CD4-positive, alpha-beta T cell (primary cell): Measurements from ENCODE around the gene NRN1L. TPM values are rescaled to one million over a fixed set of nuclear protein-coding genes. Genes with fewer than 3 reads are reported as not detected.

ENCODE experiments used
- ATAC-seq: fragments of 200-7000 bp; cut with Tn5 transposase; one replicate; pipeline ENCODE4 v1.10.0; 2022; ENCODE audit warnings: mild to moderate bottlenecking; ENCODE audit not compliant: poor library complexity
- CTCF ChIA-PET: fragments of 350-600 bp; sonication (Branson Sonifier 250); formaldehyde crosslinking; loops from one replicate; lab custom pipeline; 2021; ENCODE audit warnings: antibody characterized with exemption, inconsistent platforms; lab: Charles Lee
- POLR2A ChIA-PET: fragments of 350-600 bp; sonication (Branson Sonifier 250); formaldehyde crosslinking; loops from one replicate; lab custom pipeline; 2021; ENCODE audit warnings: antibody characterized with exemption, inconsistent platforms; lab: Charles Lee
- DNase-seq, 14 experiments: peaks; one replicate each; pipeline ENCODE4 v3.0.0-alpha.2; 2013 to 2020; ENCODE audit warnings: mixed read lengths in 2 of 14
- H3K27ac ChIP-seq, 2 donors: one replicate each; pipeline versions ENCODE4 v1.5.1 to v1.7.0; 2013; ENCODE audit warnings: low read length in 2 of 2, low read depth in 1 of 2, mild to moderate bottlenecking in 1 of 2
- H3K27me3 ChIP-seq, 2 experiments: 1 replicate in 1 of 2; 2 replicates in 1 of 2; pipeline versions ENCODE4 v1.6.1 to v1.7.0; 2013; ENCODE audit warnings: low read length in 2 of 2, control low read depth in 1 of 2, mild to moderate bottlenecking in 1 of 2, moderate library complexity in 1 of 2; ENCODE audit not compliant: insufficient read depth in 2 of 2, control insufficient read depth in 1 of 2
- H3K36me3 ChIP-seq: one replicate; pipeline ENCODE4 v1.6.1; 2013; ENCODE audit warnings: low read length, control low read depth; ENCODE audit not compliant: insufficient read depth
- H3K4me1 ChIP-seq: one replicate; pipeline ENCODE4 v1.6.1; 2013; ENCODE audit warnings: low read length, control low read depth; ENCODE audit not compliant: insufficient read depth
- H3K4me3 ChIP-seq: one replicate; pipeline ENCODE4 v1.5.1; 2013; ENCODE audit warnings: mild to moderate bottlenecking, low read length, moderate library complexity
- H3K9me3 ChIP-seq, 2 experiments: 1 replicate in 1 of 2; 2 replicates in 1 of 2; pipeline versions ENCODE4 v1.6.1 to v1.7.0; 2013; ENCODE audit warnings: low read length in 2 of 2, mild to moderate bottlenecking in 2 of 2, control low read depth in 1 of 2, moderate library complexity in 1 of 2; ENCODE audit not compliant: control insufficient read depth in 1 of 2, insufficient read depth in 1 of 2
- H3K27ac Mint-ChIP-seq: one replicate; pipeline ENCODE4 v1.8.0; 2020; ENCODE audit warnings: mixed read lengths
- H3K27me3 Mint-ChIP-seq: one replicate; pipeline ENCODE4 v1.8.0; 2021; ENCODE audit warnings: mixed read lengths
- H3K36me3 Mint-ChIP-seq: one replicate; pipeline ENCODE4 v1.8.0; 2021; ENCODE audit warnings: low read depth, mixed read lengths
- H3K4me1 Mint-ChIP-seq: one replicate; pipeline ENCODE4 v1.8.0; 2021; ENCODE audit warnings: low read depth, mixed read lengths
- H3K4me3 Mint-ChIP-seq: one replicate; pipeline ENCODE4 v1.8.0; 2020; ENCODE audit warnings: mild to moderate bottlenecking, mixed read lengths
- H3K9me3 Mint-ChIP-seq: one replicate; pipeline ENCODE4 v1.8.0; 2020; ENCODE audit warnings: mixed read lengths
- intact Hi-C, 2 experiments: fragments of 100-400 bp; cut with DNase I in 1 of 2; cut with micrococcal nuclease in 1 of 2; formaldehyde crosslinking; loops; one replicate each; pipeline versions ENCODE4 v1.15.1 to v1.9.0; 2023 to 2025; cut with DNase I, micrococcal nuclease
- total RNA-seq, 174 experiments: library from RNA in 2 of 174; stranded (reverse) in 2 of 174; gene quantifications; one replicate each; pipeline ENCODE4 v1.2.3 and lab custom pipeline; 2021 to 2026
- TF ChIP-seq, protein P1 (sequence below): fragments of 200-600 bp; IDR thresholded peaks from one replicate; pipeline ENCODE4 v1.8.0; 2022; ENCODE audit warnings: antibody characterized with exemption, mild to moderate bottlenecking

Gene NRN1L
- total RNA-seq, 2 experiments from 2014 or later = 2.9 to 4.4 TPM

- H3K27me3 ChIP-seq = no peaks in the 10 kb centered on the region
- peaks cover 73% of the 10 kb centered on the region for H3K36me3 ChIP-seq
- no peaks in the 10 kb centered on the region for H3K4me1 Mint-ChIP-seq
- H3K36me3 Mint-ChIP-seq = peaks cover 73% of the 10 kb centered on the region
- H3K9me3 ChIP-seq = no peaks in the 10 kb centered on the region
- no peak overlapping the region for H3K27ac Mint-ChIP-seq
- POLR2A ChIA-PET = interaction anchor here (1.0 to 1.1 kb wide), 5 partner anchors 9 to 157 kb away, joined by 3 to 8 read pairs (median 4); partner anchors contain the start of genes NUTF2, PSKH1 and PSMB10
- no peak overlapping the region for H3K4me3 ChIP-seq
- no peaks in the 10 kb centered on the region for H3K4me1 ChIP-seq
- peak; percentile 88 for ATAC-seq
- TF ChIP-seq, protein P1, sequence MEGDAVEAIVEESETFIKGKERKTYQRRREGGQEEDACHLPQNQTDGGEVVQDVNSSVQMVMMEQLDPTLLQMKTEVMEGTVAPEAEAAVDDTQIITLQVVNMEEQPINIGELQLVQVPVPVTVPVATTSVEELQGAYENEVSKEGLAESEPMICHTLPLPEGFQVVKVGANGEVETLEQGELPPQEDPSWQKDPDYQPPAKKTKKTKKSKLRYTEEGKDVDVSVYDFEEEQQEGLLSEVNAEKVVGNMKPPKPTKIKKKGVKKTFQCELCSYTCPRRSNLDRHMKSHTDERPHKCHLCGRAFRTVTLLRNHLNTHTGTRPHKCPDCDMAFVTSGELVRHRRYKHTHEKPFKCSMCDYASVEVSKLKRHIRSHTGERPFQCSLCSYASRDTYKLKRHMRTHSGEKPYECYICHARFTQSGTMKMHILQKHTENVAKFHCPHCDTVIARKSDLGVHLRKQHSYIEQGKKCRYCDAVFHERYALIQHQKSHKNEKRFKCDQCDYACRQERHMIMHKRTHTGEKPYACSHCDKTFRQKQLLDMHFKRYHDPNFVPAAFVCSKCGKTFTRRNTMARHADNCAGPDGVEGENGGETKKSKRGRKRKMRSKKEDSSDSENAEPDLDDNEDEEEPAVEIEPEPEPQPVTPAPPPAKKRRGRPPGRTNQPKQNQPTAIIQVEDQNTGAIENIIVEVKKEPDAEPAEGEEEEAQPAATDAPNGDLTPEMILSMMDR = peak; percentile 91
- DNase-seq = peak; percentile 60 to 85 (median 72)
- CTCF ChIA-PET = interaction anchor here (0.6 to 2.8 kb wide), 29 partner anchors 9 to 972 kb away, joined by 3 to 16 read pairs (median 4); partner anchors contain the start of genes PSKH1, RANBP10 and TSNAXIP1
- H3K4me3 Mint-ChIP-seq = no peak overlapping the region
- H3K9me3 Mint-ChIP-seq = no peaks in the 10 kb centered on the region
- H3K27me3 Mint-ChIP-seq = no peaks in the 10 kb centered on the region
- intact Hi-C loops = loop anchor here (1.0 to 5.0 kb wide), 4 partner anchors 45 to 345 kb away; no protein-coding TSS in a partner anchor
- no peak overlapping the region for H3K27ac ChIP-seq
These were observed 818 bp upstream of the NRN1L start for GRCh38 chr16:67883872-67884261.

- H3K4me3 ChIP-seq = no peak overlapping the region
- no peaks in the 10 kb centered on the region for H3K27me3 ChIP-seq
- intact Hi-C loops = no loop called here
- no peaks in the 10 kb centered on the region for H3K4me1 Mint-ChIP-seq
- peaks cover 57% of the 10 kb centered on the region for H3K36me3 Mint-ChIP-seq
- H3K27ac ChIP-seq = no peak overlapping the region
- POLR2A ChIA-PET = interaction anchor here (0.9 to 1.4 kb wide), 2 partner anchors 50 to 98 kb away, joined by 3 to 4 read pairs; no protein-coding TSS in a partner anchor
- H3K36me3 ChIP-seq = peaks cover 56% of the 10 kb centered on the region
- CTCF ChIA-PET = interaction anchor here (0.7 to 1.2 kb wide), 2 partner anchors 69 to 155 kb away, joined by 4 to 5 read pairs; no protein-coding TSS in a partner anchor
- no peak overlapping the region for H3K27ac Mint-ChIP-seq
- H3K27me3 Mint-ChIP-seq = no peaks in the 10 kb centered on the region
- H3K4me1 ChIP-seq = no peaks in the 10 kb centered on the region
- ATAC-seq = no peak
- TF ChIP-seq, protein P1 = no peak
- H3K9me3 ChIP-seq = no peaks in the 10 kb centered on the region
- no peak overlapping the region for H3K4me3 Mint-ChIP-seq
- no peak for DNase-seq
- H3K9me3 Mint-ChIP-seq = no peaks in the 10 kb centered on the region
These were observed 860 bp downstream of the NRN1L start for GRCh38 chr16:67885545-67885944.

GRCh38 chr16:67885976-67886375 is 1.3 kb downstream of the NRN1L start:
- Histone ChIP-seq H3K4me1 (no peaks in the 10 kb centered on the region), H3K27ac (no peak overlapping the region), H3K36me3 (peaks cover 52% of the 10 kb centered on the region), H3K4me3 (no peak overlapping the region), H3K9me3 (no peaks in the 10 kb centered on the region), H3K27me3 (no peaks in the 10 kb centered on the region)
- Mint-ChIP-seq H3K27ac (no peak overlapping the region), H3K4me1 (no peaks in the 10 kb centered on the region), H3K9me3 (no peaks in the 10 kb centered on the region), H3K27me3 (no peaks in the 10 kb centered on the region), H3K4me3 (no peak overlapping the region), H3K36me3 (peaks cover 52% of the 10 kb centered on the region)
- DNase-seq (no peak), ATAC-seq (no peak)
- ChIA-PET CTCF (interaction anchor here (1.2 kb wide), 1 partner anchor 69 kb away, joined by 5 read pairs; no protein-coding TSS in a partner anchor), POLR2A (interaction anchor here (0.9 to 1.4 kb wide), 3 partner anchors 10 to 98 kb away, joined by 3 to 4 read pairs (median 4); no protein-coding TSS in a partner anchor)
- TF ChIP-seq, protein P1 = no peak
- intact Hi-C loops = no loop called here
